ENCODE data around the gene TMED10. TPM values are rescaled to one million over a fixed set of nuclear protein-coding genes. Genes with fewer than 3 reads are reported as not detected.

TMED10 gene
- total RNA-seq, 2 experiments from 2014 or later: 129 to 221 TPM

DNA sequence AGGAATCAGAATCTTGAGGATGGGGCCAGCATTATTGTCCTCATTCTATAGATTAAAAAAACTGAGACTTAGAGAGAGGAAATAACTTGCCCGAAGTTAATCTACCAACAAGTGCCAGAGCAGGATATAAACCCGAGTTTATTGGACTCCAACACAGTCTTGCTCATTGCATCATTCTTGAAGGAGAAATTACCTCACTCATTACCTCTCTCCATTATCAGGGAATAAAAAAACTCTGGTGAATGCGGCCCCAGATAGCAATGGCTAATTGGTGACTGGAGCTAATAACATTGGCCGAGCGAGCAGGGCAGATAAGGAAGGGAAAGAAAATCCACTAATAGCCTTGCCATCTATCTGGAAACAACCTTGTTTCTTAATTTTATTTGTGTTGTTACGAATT, 24.7 kb upstream of the TMED10 start:
- no TSS peak for BruUV-seq (replicated peaks)
- intact Hi-C loops (cut with micrococcal nuclease; ENCODE audit: unreplicated experiment): no loop called here
- ChIA-PET POLR2A (no interaction called here), CTCF (ENCODE audit: unreplicated experiment) (no interaction called here)
- no peak overlapping the region for H3K4me2 ChIP-seq (ENCODE audit: low read length)
- no peak overlapping the region for H3K27ac ChIP-seq (ENCODE audit: low read depth, low read length, poor library complexity, severe bottlenecking)
- no peak overlapping the region for H3K4me3 ChIP-seq (ENCODE audit: low read depth, low read length, poor library complexity, severe bottlenecking)
- TF ChIP-seq EZH2phosphoT487 (IDR thresholded peaks at IDR 0.05; ENCODE audit: borderline replicate concordance, low read depth, low read length): no peak
- TF ChIP-seq, protein P1, sequence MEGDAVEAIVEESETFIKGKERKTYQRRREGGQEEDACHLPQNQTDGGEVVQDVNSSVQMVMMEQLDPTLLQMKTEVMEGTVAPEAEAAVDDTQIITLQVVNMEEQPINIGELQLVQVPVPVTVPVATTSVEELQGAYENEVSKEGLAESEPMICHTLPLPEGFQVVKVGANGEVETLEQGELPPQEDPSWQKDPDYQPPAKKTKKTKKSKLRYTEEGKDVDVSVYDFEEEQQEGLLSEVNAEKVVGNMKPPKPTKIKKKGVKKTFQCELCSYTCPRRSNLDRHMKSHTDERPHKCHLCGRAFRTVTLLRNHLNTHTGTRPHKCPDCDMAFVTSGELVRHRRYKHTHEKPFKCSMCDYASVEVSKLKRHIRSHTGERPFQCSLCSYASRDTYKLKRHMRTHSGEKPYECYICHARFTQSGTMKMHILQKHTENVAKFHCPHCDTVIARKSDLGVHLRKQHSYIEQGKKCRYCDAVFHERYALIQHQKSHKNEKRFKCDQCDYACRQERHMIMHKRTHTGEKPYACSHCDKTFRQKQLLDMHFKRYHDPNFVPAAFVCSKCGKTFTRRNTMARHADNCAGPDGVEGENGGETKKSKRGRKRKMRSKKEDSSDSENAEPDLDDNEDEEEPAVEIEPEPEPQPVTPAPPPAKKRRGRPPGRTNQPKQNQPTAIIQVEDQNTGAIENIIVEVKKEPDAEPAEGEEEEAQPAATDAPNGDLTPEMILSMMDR (conservative IDR thresholded peaks at IDR 0.05; ENCODE audit: low read length): no peak
- no peaks in the 10 kb centered on the region for H4K20me1 ChIP-seq (ENCODE audit: insufficient read depth, low read length)
- H3K9me3 ChIP-seq (ENCODE audit: low read length): no peaks in the 10 kb centered on the region
- H3K4me1 ChIP-seq (ENCODE audit: insufficient read depth, low read length, poor library complexity, severe bottlenecking): peaks cover 5% of the 10 kb centered on the region
- H3K36me3 ChIP-seq (ENCODE audit: insufficient read depth, low read length): no peaks in the 10 kb centered on the region
- no peaks in the 10 kb centered on the region for H3K79me2 ChIP-seq (ENCODE audit: insufficient read depth, low read depth, low read length)
- no peak overlapping the region for H2AFZ ChIP-seq (ENCODE audit: low read length)
- DNase-seq (ENCODE audit: low spot score): no peak
- no peaks in the 10 kb centered on the region for H3K9me2 ChIP-seq (ENCODE audit: insufficient read depth, low read length)

DNA sequence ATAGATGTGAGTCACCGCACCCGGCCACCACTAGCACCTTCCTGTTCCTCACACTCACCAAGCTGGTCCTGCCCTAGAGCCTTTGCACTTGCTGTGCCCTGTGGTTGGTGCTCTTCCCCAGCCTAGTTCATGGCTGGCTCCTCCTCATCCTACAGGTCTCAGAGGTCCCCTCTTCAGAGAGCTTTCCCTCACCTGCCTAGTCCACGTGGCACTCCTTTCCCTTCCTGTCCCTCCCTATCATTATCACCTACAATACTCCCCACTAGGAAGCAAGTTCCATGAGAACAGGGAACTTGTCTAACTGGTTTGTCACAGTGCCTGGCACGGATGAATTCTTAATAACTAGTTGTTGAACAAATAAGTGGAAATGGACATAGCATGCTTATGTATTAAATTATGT, 24.0 kb upstream of the TMED10 start:
- intact Hi-C loops (cut with micrococcal nuclease; ENCODE audit: unreplicated experiment): no loop called here
- TF ChIP-seq EZH2phosphoT487 (IDR thresholded peaks at IDR 0.05; ENCODE audit: borderline replicate concordance, low read depth, low read length): no peak
- TF ChIP-seq, protein P1 (conservative IDR thresholded peaks at IDR 0.05; ENCODE audit: low read length): no peak
- H3K9me2 ChIP-seq (ENCODE audit: insufficient read depth, low read length): no peaks in the 10 kb centered on the region
- BruUV-seq (replicated peaks): no TSS peak
- no peak overlapping the region for H3K4me2 ChIP-seq (ENCODE audit: low read length)
- no peaks in the 10 kb centered on the region for H3K36me3 ChIP-seq (ENCODE audit: insufficient read depth, low read length)
- H3K79me2 ChIP-seq (ENCODE audit: insufficient read depth, low read depth, low read length): no peaks in the 10 kb centered on the region
- no peak for DNase-seq (ENCODE audit: low spot score)
- no peaks in the 10 kb centered on the region for H3K9me3 ChIP-seq (ENCODE audit: low read length)
- peaks cover 2% of the 10 kb centered on the region for H3K4me1 ChIP-seq (ENCODE audit: insufficient read depth, low read length, poor library complexity, severe bottlenecking)
- no peak overlapping the region for H3K4me3 ChIP-seq (ENCODE audit: low read depth, low read length, poor library complexity, severe bottlenecking)
- H2AFZ ChIP-seq (ENCODE audit: low read length): no peak overlapping the region
- ChIA-PET CTCF (ENCODE audit: unreplicated experiment) (no interaction called here), POLR2A (no interaction called here)
- no peak overlapping the region for H3K27ac ChIP-seq (ENCODE audit: low read depth, low read length, poor library complexity, severe bottlenecking)
- H4K20me1 ChIP-seq (ENCODE audit: insufficient read depth, low read length): no peaks in the 10 kb centered on the region

DNA sequence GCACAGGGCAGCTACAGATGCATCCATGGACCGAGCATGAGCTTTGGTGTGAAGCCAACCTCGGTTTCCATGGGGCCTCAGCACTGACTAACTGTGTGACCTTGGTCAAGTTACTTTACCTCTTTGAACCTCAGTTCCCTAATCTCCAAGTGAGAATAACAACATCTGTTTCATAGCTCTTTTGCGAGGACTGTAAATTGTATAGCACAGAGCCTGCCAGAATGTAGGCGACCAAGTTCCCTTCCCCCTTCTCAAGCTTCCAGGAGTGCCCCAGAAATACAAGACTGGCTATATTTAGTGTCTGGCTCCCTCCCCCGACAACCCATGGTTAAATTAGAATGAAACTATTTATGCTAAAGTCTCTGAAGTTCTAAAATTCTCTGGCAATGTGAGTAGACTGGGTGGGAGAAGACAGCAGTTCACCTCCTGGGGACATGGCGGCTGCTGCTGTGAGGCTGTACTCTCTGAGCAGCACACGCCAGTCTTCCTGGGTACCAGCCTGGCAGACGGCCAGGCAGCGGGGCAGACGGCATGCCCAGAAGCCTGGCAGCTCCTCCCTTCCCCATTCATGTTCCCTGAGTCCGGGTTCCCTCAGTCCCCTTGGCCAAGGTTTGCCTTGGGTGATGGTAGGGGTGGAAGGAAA, 22.0 kb upstream of the TMED10 start:
- H4K20me1 ChIP-seq (ENCODE audit: insufficient read depth, low read length): no peaks in the 10 kb centered on the region
- intact Hi-C loops (cut with micrococcal nuclease; ENCODE audit: unreplicated experiment): no loop called here
- no peak for DNase-seq (ENCODE audit: low spot score)
- H2AFZ ChIP-seq (ENCODE audit: low read length): no peak overlapping the region
- BruUV-seq (replicated peaks): no TSS peak
- H3K36me3 ChIP-seq (ENCODE audit: insufficient read depth, low read length): no peaks in the 10 kb centered on the region
- no peaks in the 10 kb centered on the region for H3K9me2 ChIP-seq (ENCODE audit: insufficient read depth, low read length)
- CTCF ChIA-PET (ENCODE audit: unreplicated experiment): no interaction called here
- POLR2A ChIA-PET: interaction anchor here (1.3 kb wide), 1 partner anchor 19 kb away, joined by 3 read pairs; no protein-coding TSS in a partner anchor
- no peak for TF ChIP-seq EZH2phosphoT487 (IDR thresholded peaks at IDR 0.05; ENCODE audit: borderline replicate concordance, low read depth, low read length)
- TF ChIP-seq, protein P1 (conservative IDR thresholded peaks at IDR 0.05; ENCODE audit: low read length): no peak
- no peaks in the 10 kb centered on the region for H3K79me2 ChIP-seq (ENCODE audit: insufficient read depth, low read depth, low read length)
- H3K4me2 ChIP-seq (ENCODE audit: low read length): no peak overlapping the region
- no peak overlapping the region for H3K27ac ChIP-seq (ENCODE audit: low read depth, low read length, poor library complexity, severe bottlenecking)
- no peaks in the 10 kb centered on the region for H3K9me3 ChIP-seq (ENCODE audit: low read length)
- H3K4me3 ChIP-seq (ENCODE audit: low read depth, low read length, poor library complexity, severe bottlenecking): no peak overlapping the region
- no peaks in the 10 kb centered on the region for H3K4me1 ChIP-seq (ENCODE audit: insufficient read depth, low read length, poor library complexity, severe bottlenecking)

All from OCI-LY7 (cell line).